Brain microvascular endothelial cell (primary cell): ENCODE measurements around the gene KIF1C.

ENCODE experiments used
- DNase-seq: peaks from one replicate; pipeline ENCODE4 v3.0.0-alpha.2; 2020
- H3K27ac ChIP-seq: fragments of 250-450 bp; sonication (Bioruptor Pico); 2 replicates; pipeline ENCODE4 v1.5.1; 2020; ENCODE audit warnings: mild to moderate bottlenecking, moderate library complexity
- H3K27me3 ChIP-seq: fragments of 250-450 bp; sonication (Bioruptor Pico); replicated peaks from 2 replicates; pipeline ENCODE4 v1.5.1; 2020; ENCODE audit warnings: mild to moderate bottlenecking
- H3K36me3 ChIP-seq: fragments of 250-450 bp; sonication (Bioruptor Pico); replicated peaks from 2 replicates; pipeline ENCODE4 v1.5.1; 2020; ENCODE audit warnings: mild to moderate bottlenecking
- H3K4me3 ChIP-seq: 2 replicates; pipeline ENCODE4 v1.5.1; 2011; ENCODE audit warnings: low read depth, mild to moderate bottlenecking, control low read depth, low read length, moderate library complexity
- in situ Hi-C: cut with HindIII; loops from 2 replicates; pipeline ENCODE4 v1.10.0; 2017; ENCODE audit warnings: low sequenced_read_pairs, low pct_ligation_motif_present
- TF ChIP-seq, protein P1 (sequence below): IDR thresholded peaks from 2 replicates; pipeline ENCODE4 v1.5.1; 2011; ENCODE audit warnings: low read depth, mild to moderate bottlenecking, moderate library complexity, low read length, control low read depth, inconsistent platforms; ENCODE audit errors: missing control alignments

Gene KIF1C

GRCh38 chr17:5035315-5035714, 37.6 kb downstream of the KIF1C start, which contains the start of gene SLC52A1:
SLC52A1 (minus strand) TSS chr17:5035426; CDS start chr17:5034606, 820 bp downstream.
- Histone ChIP-seq H3K27me3 (no peaks in the 10 kb centered on the region), H3K27ac (no peak within 1 kb of the TSS), H3K36me3 (no peaks in the 10 kb centered on the region), H3K4me3 (no peak within 1 kb of the TSS)
- in situ Hi-C loops = no loop called here
- TF ChIP-seq, protein P1, sequence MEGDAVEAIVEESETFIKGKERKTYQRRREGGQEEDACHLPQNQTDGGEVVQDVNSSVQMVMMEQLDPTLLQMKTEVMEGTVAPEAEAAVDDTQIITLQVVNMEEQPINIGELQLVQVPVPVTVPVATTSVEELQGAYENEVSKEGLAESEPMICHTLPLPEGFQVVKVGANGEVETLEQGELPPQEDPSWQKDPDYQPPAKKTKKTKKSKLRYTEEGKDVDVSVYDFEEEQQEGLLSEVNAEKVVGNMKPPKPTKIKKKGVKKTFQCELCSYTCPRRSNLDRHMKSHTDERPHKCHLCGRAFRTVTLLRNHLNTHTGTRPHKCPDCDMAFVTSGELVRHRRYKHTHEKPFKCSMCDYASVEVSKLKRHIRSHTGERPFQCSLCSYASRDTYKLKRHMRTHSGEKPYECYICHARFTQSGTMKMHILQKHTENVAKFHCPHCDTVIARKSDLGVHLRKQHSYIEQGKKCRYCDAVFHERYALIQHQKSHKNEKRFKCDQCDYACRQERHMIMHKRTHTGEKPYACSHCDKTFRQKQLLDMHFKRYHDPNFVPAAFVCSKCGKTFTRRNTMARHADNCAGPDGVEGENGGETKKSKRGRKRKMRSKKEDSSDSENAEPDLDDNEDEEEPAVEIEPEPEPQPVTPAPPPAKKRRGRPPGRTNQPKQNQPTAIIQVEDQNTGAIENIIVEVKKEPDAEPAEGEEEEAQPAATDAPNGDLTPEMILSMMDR = no peak
- no peak for DNase-seq

DNA sequence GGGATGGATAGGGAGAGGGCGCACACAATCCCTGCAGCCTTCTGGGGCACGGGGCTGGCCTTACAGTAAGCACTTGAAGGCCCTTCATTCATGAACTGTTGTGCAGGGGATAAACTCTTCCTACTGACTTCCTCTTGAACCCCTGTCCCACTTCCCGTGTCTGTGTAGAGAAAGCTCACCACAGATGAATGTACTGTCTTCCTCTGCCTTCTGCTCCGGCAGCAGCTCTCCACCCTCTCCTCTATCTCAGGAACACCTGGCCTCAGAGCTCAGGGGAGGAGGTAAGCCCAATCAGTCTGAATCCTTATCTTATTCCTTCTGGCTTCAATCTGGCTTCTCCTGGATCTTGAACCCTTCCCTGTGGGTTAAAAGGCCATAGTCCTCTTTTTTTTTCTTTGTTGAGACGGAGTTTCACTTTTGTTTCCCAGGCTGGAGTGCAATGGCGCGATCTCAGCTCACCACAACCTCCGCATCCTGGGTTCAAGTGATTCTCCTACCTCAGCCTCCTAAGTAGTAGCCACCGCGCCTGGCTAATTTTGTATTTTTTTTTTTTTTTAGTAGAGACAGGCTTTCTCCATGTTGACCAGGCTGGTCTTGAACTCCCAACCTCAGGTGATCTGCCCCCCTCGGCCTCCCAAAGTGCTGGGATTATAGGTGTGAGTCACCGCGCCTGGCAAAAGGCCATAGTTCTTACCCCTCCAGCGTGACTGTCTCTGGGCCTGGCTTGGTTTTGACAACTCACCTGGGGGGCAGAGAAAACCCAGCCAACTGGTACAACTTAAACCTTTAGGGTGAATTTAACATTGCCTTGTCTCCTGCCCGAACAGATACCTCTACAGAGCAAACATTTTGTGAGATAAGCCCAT, 44.6 kb downstream of the KIF1C start:
- Histone ChIP-seq H3K4me3 (no peak overlapping the region), H3K27ac (no peak overlapping the region), H3K36me3 (no peaks in the 10 kb centered on the region), H3K27me3 (no peaks in the 10 kb centered on the region)
- TF ChIP-seq, protein P1 = no peak
- DNase-seq = no peak
- in situ Hi-C loops = no loop called here

- in situ Hi-C loops = no loop called here
- H3K27me3 ChIP-seq = no peaks in the 10 kb centered on the region
- TF ChIP-seq, protein P1 = no peak
Observed at GRCh38 chr17:5043524-5043923, 45.8 kb downstream of the KIF1C start.

GRCh38 chr17:5044630-5045029, 46.9 kb downstream of the KIF1C start:
- TF ChIP-seq, protein P1 = no peak
- in situ Hi-C loops = no loop called here
- H3K27ac ChIP-seq = no peak overlapping the region
- DNase-seq = no peak
- H3K36me3 ChIP-seq = no peaks in the 10 kb centered on the region
- H3K27me3 ChIP-seq = no peaks in the 10 kb centered on the region
- H3K4me3 ChIP-seq = no peak overlapping the region

More at GRCh38 chr17:5043524-5043923, 45.8 kb downstream of the KIF1C start:
- Histone ChIP-seq H3K27ac (no peak overlapping the region), H3K4me3 (no peak overlapping the region), H3K36me3 (no peaks in the 10 kb centered on the region)
- DNase-seq = no peak

DNA sequence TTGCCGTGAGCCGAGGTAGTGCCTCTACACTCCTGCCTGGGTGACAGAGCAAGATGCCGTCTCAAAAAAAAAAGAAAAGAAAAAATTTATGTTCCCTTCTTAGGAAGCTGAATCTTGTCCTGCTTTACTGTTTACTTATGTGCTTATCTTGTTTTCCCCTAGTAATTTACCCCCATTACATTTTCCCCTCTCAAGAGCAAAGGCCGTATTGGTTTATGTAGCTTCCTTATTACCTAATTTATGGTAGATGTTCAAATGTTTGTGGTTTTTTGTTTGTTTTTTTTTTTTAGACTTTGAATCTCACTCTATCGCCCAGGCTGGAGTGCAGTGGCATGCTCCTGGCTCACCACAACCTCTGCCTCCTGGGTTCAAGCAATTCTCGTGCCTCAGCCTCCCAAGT, 47.7 kb downstream of the KIF1C start:
- H3K4me3 ChIP-seq = no peak overlapping the region
- no peaks in the 10 kb centered on the region for H3K36me3 ChIP-seq
- in situ Hi-C loops = no loop called here
- no peak for DNase-seq
- H3K27me3 ChIP-seq = no peaks in the 10 kb centered on the region
- TF ChIP-seq, protein P1 = no peak
- H3K27ac ChIP-seq = no peak overlapping the region
